HG03457 (cell line): ENCODE data around the gene ESPN.
A peak's percentile ranks its signal among the peaks of the same experiment; 100 is the strongest.
"Not testable (repeated sequence)": the region's sequence is repeated elsewhere in the genome, so short reads cannot be mapped to it uniquely, and the experiment has no call there.

Experiments used
- ATAC-seq: cut with Tn5 transposase; IDR thresholded peaks from one replicate; pipeline ENCODE4 v1.9.1; 2021; ENCODE audit warnings: moderate number of reproducible peaks; ENCODE audit not compliant: unreplicated experiment

ESPN gene

DNA sequence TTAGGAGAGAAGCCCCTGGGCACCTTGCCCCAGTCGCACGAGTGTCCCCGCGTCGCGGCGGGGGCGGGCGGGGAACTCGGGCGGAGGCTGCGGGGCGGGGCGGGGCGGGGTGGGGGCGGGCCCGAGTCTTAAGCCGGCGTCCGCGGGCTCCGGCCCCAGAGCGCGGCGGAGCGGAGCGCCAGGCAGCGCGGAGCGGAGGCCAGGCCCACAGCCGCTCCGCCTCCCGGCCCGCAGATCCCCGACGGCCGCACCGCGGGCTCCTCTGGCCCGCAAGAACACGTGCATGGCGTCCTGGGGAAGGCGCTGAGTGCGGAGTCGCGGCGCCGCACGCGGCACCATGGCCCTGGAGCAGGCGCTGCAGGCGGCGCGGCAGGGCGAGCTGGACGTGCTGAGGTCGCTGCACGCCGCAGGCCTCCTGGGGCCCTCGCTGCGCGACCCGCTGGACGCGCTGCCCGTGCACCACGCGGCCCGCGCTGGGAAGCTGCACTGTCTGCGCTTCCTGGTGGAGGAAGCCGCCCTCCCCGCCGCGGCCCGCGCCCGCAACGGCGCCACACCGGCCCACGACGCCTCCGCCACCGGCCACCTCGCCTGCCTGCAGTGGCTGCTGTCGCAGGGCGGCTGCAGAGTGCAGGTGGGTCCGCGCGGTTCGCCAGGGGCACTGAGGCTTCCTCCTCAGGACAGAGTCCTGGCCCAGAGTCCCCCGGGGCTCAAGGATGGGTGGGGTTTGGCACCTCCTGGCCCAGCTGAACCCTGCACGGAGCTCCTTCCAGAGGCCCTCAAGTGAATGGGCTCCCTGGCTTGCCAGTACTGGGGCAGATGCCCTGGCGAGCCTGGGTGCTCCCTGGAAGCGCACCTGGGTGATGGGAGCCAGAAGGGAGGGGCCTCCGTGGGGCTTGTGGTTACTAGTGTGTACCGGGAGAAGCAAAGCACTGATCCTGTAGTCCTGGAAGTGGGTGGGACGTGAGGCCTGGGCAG lies at the start of gene ESPN:
Gene ESPN, plus strand, starts transcription at position 158 of the 975 bp plus-strand sequence. Its CDS starts 180 bp downstream, at position 338.
- no peak for ATAC-seq

DNA sequence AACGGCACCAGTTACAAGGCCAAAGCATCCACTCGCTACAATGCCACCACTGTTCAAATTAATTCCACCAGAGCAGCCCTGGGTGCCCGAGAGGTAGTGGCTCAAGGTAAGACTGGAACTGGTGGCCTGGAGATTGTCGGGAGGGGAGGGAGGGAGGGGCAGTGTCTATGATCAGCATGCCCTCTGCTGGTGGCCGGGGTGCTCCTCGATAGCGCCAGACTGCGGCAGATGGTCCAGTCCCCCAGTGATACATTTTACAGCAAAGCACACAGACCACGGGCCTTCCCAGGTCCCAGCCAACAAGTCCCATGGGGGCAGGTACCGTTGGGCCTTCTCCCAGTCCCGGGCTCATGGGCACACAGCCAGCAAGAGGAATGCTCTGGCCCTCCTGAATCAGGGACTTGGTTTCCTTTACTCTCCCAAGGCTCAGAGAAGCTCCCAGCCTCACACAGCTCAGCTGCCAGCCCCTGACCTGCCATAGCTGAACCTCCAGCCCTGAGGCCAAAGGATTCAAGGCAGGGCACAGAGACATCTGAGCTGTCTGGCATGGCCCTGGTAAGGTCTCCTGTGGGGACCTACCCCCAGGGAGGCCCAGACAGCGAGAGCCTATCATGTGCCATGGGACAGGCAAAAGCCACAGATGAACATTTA lies 46.4 kb upstream of the ESPN start:
- no peak for ATAC-seq

GRCh38 chr1:6380037-6380436 lies 44.5 kb upstream of the ESPN start:
- no peak for ATAC-seq

DNA sequence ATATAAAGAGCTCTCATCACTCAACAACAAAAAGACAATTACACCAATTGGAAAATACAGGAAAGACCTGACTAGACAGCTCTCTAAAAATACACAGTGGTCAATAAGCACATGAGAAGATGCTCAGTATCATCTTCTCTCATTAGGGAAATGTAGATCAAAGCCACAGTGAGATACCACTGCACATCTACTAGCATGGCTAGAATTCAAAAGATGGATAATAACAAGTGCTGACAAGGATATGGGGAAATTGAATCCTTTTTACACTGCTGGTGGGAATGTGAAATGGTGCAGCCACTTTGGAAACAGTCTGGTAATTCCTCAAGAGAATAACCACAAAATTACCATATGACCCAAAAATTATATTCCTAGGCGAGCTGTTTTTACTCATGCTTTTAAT lies 40.4 kb upstream of the ESPN start:
- no peak for ATAC-seq

GRCh38 chr1:6384962-6385361 lies 39.6 kb upstream of the ESPN start:
- no peak for ATAC-seq

DNA sequence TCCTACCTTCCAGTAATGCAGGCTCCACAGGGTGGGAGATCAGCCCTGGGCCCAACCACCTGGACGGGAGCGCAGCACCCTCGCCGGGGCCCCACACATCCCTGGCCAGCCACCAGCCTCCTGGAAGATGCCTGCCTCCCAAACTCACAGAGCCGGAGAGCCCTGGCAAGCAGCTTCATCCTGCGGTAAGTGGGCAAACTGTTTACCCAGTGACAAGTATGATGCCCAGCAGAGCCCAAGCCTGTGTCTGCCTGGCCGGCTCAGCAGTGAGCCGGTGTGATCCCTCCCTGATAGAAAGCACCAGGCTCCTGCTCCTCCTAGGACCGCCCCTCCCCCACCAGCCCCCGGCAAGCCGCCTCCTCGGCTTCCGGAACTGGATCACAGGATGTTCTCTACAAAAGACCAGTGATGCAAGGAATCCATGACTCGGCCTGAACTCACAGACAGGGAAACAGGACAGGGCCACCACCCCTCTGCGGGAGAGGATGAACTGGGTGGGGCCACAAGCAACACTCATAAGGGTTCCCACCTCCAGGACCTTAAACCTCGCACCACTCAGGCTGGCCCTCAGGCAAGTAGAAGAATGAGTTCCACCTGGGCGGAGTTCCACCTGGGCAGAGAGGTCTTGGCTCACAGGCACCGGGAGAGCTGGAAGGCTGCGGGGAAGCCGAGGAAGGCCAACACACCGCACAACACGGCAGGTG lies 38.9 kb upstream of the ESPN start:
- no peak for ATAC-seq

- ATAC-seq = no peak
These were observed 38.1 kb upstream of the ESPN start for GRCh38 chr1:6386371-6386949.

- ATAC-seq = no peak
These were observed 34.6 kb upstream of the ESPN start for GRCh38 chr1:6389971-6390370.

- no peak for ATAC-seq
These were observed 32.4 kb upstream of the ESPN start for GRCh38 chr1:6391951-6392808.

DNA sequence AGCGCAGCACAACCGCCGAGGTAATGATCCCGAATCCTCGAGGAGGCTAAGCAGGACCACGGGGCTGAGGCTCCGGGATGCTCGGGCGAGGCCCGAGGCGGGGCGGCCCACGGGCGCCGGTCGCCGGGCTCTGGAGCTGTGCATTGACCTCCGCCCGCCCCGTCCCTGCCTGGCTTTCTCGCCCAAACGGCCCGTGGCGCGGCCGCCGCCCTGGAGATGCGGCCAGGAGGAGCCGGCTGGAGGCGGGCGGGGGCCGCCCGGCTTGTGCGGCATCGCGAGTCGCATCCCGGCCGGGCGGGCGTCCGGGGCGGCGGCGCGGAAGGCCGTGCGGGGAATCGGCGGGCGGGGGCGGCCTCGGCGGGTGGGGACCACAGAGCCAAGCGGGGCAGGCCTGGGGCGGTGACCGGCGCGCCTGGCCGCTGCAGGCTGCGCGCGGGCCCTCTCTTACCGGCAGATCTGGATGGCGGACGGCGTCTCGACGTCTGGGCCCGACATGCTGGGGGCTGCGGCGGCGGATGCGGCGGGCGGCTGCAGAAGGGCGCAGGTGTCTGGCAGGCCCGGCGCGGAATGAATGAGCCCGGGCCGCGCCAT lies 31.7 kb upstream of the ESPN start:
- ATAC-seq = peak; percentile 20

DNA sequence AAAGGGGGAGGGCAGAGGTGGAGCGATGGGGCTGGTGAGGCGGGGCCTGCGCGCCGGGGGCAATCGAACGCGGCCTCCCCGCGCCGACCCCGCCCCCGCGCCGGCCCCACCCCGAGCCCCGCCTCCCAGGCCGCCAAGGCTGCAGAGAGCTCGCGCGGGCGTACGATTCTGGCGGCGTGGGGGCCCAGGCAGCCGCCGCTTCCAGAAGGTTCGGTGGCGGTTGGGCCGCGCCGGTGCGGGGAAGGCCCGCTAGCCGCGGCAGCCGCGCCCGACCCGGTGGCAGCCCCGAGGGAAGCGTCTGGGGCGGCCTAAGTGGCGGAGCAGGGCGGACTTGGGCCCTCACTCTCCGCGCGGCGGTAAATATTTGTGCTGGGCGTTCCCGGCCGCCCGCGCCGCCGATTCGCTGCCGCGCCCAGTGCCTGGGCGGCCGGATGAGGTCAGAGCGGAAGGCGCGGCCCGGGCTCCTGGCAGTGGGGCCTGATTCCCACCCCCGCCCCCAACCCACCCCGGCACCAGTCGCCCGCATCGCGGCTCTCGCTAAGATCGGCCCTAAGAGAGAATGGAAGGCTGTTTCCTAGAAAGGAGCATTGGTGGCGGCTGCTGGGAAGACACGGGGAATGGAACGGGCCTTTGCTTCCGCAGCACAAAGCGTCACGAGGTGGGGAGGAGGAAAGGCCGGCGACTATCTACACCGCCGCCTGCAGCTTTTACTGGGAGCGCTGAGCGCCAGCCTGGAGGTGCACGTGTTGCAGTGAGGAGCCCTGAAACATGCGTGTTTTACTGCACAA lies 31.0 kb upstream of the ESPN start, which contains the start of gene ACOT7:
Gene ACOT7, minus strand, starts transcription at position 368 of the 788 bp plus-strand sequence. CDS start 368 bp downstream, outside the sequence.
- ATAC-seq = peak; percentile 68

DNA sequence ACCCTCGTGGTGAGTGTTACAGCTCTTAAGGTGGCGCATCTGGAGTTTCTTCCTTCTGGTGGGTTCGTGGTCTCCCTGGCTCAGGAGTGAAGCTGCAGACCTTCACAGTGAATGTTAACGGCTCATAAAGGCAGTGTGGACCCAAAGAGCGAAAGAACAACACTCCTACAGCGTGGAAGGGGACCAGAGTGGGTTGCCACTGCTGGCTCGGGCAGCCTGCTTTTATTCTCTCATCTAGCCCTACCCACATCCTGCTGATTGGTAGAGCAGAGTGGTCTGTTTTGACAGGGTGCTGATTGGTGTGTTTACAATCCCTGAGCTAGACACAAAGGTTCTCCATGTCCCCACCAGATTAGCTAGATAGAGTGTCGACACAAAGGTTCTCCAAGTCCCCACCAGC lies 29.4 kb upstream of the ESPN start:
- not testable (repeated sequence) for ATAC-seq

- not testable (repeated sequence) for ATAC-seq
These were observed 28.8 kb upstream of the ESPN start for GRCh38 chr1:6395781-6396244.

GRCh38 chr1:6396998-6397397 lies 27.6 kb upstream of the ESPN start:
- ATAC-seq = no peak

- ATAC-seq = no peak
These were observed 26.6 kb upstream of the ESPN start for GRCh38 chr1:6397844-6398441.

- no peak for ATAC-seq
These were observed 25.3 kb upstream of the ESPN start for GRCh38 chr1:6399294-6399693.

- ATAC-seq = no peak
These were observed 22.9 kb upstream of the ESPN start for GRCh38 chr1:6401673-6402072.

DNA sequence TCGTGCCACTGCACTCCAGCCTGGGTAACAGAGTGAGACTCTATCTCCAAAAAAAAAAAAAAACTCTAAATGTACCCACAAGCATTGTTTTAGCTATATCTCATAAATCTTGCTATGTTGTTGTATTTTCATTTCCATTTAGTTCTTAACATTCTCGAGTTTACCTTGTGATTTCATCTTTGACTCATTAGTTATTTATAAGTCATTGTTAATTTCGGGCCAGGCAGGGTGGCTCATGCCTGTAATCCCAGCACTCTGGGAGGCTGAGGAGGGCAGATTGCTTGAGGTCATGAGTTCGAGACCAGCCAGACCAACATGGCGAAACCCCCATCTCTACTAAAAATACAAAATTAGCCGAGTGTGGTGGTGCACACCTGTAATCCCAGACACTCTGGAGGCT lies 16.6 kb upstream of the ESPN start:
- ATAC-seq = no peak
